ENCODE measurements around the gene CD226. TPM values are rescaled to one million over a fixed set of nuclear protein-coding genes. Genes with fewer than 3 reads are reported as not detected.

CD226 gene
- total and polyA plus RNA-seq, 9 donors: 0.17 to 1.5 (median 1.2) TPM

- intact Hi-C loops (cut with DNase I): no loop called here
- no peak for DNase-seq
- Histone ChIP-seq H3K36me3 (no peaks in the 10 kb centered on the region), H3K9me3 (no peaks in the 10 kb centered on the region), H3K4me3 (no peak overlapping the region), H3K27me3 (no peaks in the 10 kb centered on the region), H3K27ac (no peak overlapping the region), H3K4me1 (ENCODE audit: insufficient read depth) (no peaks in the 10 kb centered on the region)
- TF ChIP-seq CTCF (IDR thresholded peaks at IDR 0.05) (no peak), EP300 (IDR thresholded peaks at IDR 0.05) (no peak), POLR2A (IDR thresholded peaks at IDR 0.05) (no peak)
- WGBS, 3 donors: 94 to 98% (median 95%) methylated on average over 5 of the region's 5 CpGs
Measured at GRCh38 chr18:69958422-69958821, 10.7 kb upstream of the CD226 start.

- Histone ChIP-seq H3K27ac (no peak overlapping the region), H3K36me3 (no peaks in the 10 kb centered on the region), H3K4me3 (no peak overlapping the region), H3K9me3 (no peaks in the 10 kb centered on the region), H3K27me3 (no peaks in the 10 kb centered on the region), H3K4me1 (ENCODE audit: insufficient read depth) (no peaks in the 10 kb centered on the region)
- WGBS, 3 donors: 91 to 92% (median 92%) methylated on average over 3 of the region's 3 CpGs
- no peak for DNase-seq
- no peak for TF ChIP-seq CTCF (IDR thresholded peaks at IDR 0.05)
- TF ChIP-seq POLR2A (IDR thresholded peaks at IDR 0.05): no peak
- no peak for TF ChIP-seq EP300 (IDR thresholded peaks at IDR 0.05)
- intact Hi-C loops (cut with DNase I): no loop called here
Measured at GRCh38 chr18:69957747-69958146, 10.1 kb upstream of the CD226 start.

- H3K9me3 ChIP-seq: no peaks in the 10 kb centered on the region
- no peaks in the 10 kb centered on the region for H3K36me3 ChIP-seq
- no peaks in the 10 kb centered on the region for H3K27me3 ChIP-seq
- intact Hi-C loops (cut with DNase I): no loop called here
- 59 to 65% (median 61%) methylated on average over 20 of the region's 20 CpGs for WGBS, 3 donors
- no peak for TF ChIP-seq CTCF (IDR thresholded peaks at IDR 0.05)
- TF ChIP-seq EP300 (IDR thresholded peaks at IDR 0.05): no peak
- TF ChIP-seq POLR2A (IDR thresholded peaks at IDR 0.05): no peak
- no peak overlapping the region for H3K4me3 ChIP-seq
- no peak for DNase-seq
- H3K27ac ChIP-seq: no peak overlapping the region
- no peaks in the 10 kb centered on the region for H3K4me1 ChIP-seq (ENCODE audit: insufficient read depth)
Measured at GRCh38 chr18:69956665-69957620, 9.3 kb upstream of the CD226 start.

- H3K9me3 ChIP-seq: no peaks in the 10 kb centered on the region
- no peak overlapping the region for H3K4me3 ChIP-seq
- 75 to 86% (median 82%) methylated on average over 5 of the region's 5 CpGs for WGBS, 3 donors
- TF ChIP-seq EP300 (IDR thresholded peaks at IDR 0.05) (no peak), POLR2A (IDR thresholded peaks at IDR 0.05) (no peak), CTCF (IDR thresholded peaks at IDR 0.05) (no peak)
- no peaks in the 10 kb centered on the region for H3K4me1 ChIP-seq (ENCODE audit: insufficient read depth)
- no peaks in the 10 kb centered on the region for H3K27me3 ChIP-seq
- no peak for DNase-seq
- no peak overlapping the region for H3K27ac ChIP-seq
- H3K36me3 ChIP-seq: no peaks in the 10 kb centered on the region
- intact Hi-C loops (cut with DNase I): no loop called here
Measured at GRCh38 chr18:69956057-69956456, 8.4 kb upstream of the CD226 start.
